H9 (cell line): ENCODE data around the gene MPP1. TPM values are rescaled to one million over a fixed set of nuclear protein-coding genes. Genes with fewer than 3 reads are reported as not detected.

Experiments
- DNase-seq: peaks from one replicate; pipeline ENCODE4 v3.0.0-alpha.2; 2017
- H2AFZ ChIP-seq: one replicate; pipeline ENCODE4 v1.6.1; 2013; ENCODE audit warnings: mild to moderate bottlenecking, low read length, control low read depth, moderate library complexity
- H2AK5ac ChIP-seq: 2 replicates; pipeline ENCODE4 v1.6.1; 2013; ENCODE audit warnings: low read length, control low read depth, mixed read lengths; ENCODE audit not compliant: insufficient read length
- H2BK120ac ChIP-seq: one replicate; pipeline ENCODE4 v1.6.1; 2013; ENCODE audit warnings: low read depth, mild to moderate bottlenecking, low read length, control low read depth, inconsistent platforms; ENCODE audit not compliant: poor library complexity, severe bottlenecking
- H2BK12ac ChIP-seq: 2 replicates; pipeline ENCODE4 v1.6.1; 2013; ENCODE audit warnings: low read length, control low read depth, mixed read lengths, low read depth; ENCODE audit not compliant: insufficient read length
- H2BK15ac ChIP-seq: 2 replicates; pipeline ENCODE4 v1.6.1; 2013; ENCODE audit warnings: low read depth, low read length, control low read depth
- H2BK20ac ChIP-seq: one replicate; pipeline ENCODE4 v1.6.1; 2013; ENCODE audit warnings: low read depth, mild to moderate bottlenecking, low read length, control low read depth, inconsistent platforms; ENCODE audit not compliant: poor library complexity, severe bottlenecking
- H2BK5ac ChIP-seq: 2 replicates; pipeline ENCODE4 v1.6.1; 2013; ENCODE audit warnings: low read length, control low read depth, mixed read lengths; ENCODE audit not compliant: insufficient read length
- H3K14ac ChIP-seq: 2 replicates; pipeline ENCODE4 v1.6.1; 2013; ENCODE audit warnings: low read length, control low read depth; ENCODE audit not compliant: insufficient read depth
- H3K18ac ChIP-seq: 2 replicates; pipeline ENCODE4 v1.6.1; 2013; ENCODE audit warnings: low read depth, mild to moderate bottlenecking, mixed read lengths, low read length, control low read depth; ENCODE audit not compliant: insufficient read length
- H3K23ac ChIP-seq: 2 replicates; pipeline ENCODE4 v1.6.1; 2013; ENCODE audit warnings: low read length, control low read depth, mixed read lengths, low read depth; ENCODE audit not compliant: insufficient read length
- H3K23me2 ChIP-seq: 2 replicates; pipeline ENCODE4 v1.6.1; 2013; ENCODE audit warnings: low read depth, mild to moderate bottlenecking, mixed read lengths, low read length, control low read depth; ENCODE audit not compliant: insufficient read length, poor library complexity, severe bottlenecking
- H3K27ac ChIP-seq: 2 replicates; pipeline ENCODE4 v1.5.1; 2013; ENCODE audit warnings: low read length, control low read depth, mixed read lengths, low read depth; ENCODE audit not compliant: insufficient read length
- H3K27me3 ChIP-seq: 2 replicates; pipeline ENCODE4 v1.6.1; 2013; ENCODE audit warnings: low read length, control low read depth, inconsistent platforms; ENCODE audit not compliant: insufficient read depth
- H3K4ac ChIP-seq: 2 replicates; pipeline ENCODE4 v1.6.1; 2013; ENCODE audit warnings: low read depth, mild to moderate bottlenecking, control low read depth, inconsistent platforms, low read length, moderate library complexity
- H3K4me1 ChIP-seq: 2 replicates; pipeline ENCODE4 v1.6.1; 2013; ENCODE audit warnings: low read length, control low read depth, inconsistent platforms; ENCODE audit not compliant: insufficient read depth
- H3K4me2 ChIP-seq: 2 replicates; pipeline ENCODE4 v1.6.1; 2013; ENCODE audit warnings: low read length, control low read depth, mixed read lengths; ENCODE audit not compliant: insufficient read length, insufficient read depth
- H3K56ac ChIP-seq: 2 replicates; pipeline ENCODE4 v1.6.1; 2013; ENCODE audit warnings: low read depth, mild to moderate bottlenecking, mixed read lengths, low read length, control low read depth; ENCODE audit not compliant: insufficient read length
- H3K79me1 ChIP-seq: 2 replicates; pipeline ENCODE4 v1.6.1; 2013; ENCODE audit warnings: low read depth, mild to moderate bottlenecking, moderate library complexity, low read length, control low read depth, inconsistent platforms; ENCODE audit not compliant: insufficient read depth, poor library complexity, severe bottlenecking
- H3K79me2 ChIP-seq: 2 replicates; pipeline ENCODE4 v1.6.1; 2013; ENCODE audit warnings: low read length, control low read depth, inconsistent platforms; ENCODE audit not compliant: insufficient read depth
- H3K9ac ChIP-seq: 2 replicates; pipeline ENCODE4 v1.6.1; 2013; ENCODE audit warnings: low read length, control low read depth, mixed read lengths; ENCODE audit not compliant: insufficient read length; ENCODE audit errors: extremely low read depth
- H3K9me3 ChIP-seq: one replicate; pipeline ENCODE4 v1.6.1; 2013; ENCODE audit warnings: low read depth, low read length, inconsistent platforms; ENCODE audit not compliant: control insufficient read depth
- H3T11ph ChIP-seq: one replicate; pipeline ENCODE4 v1.6.1; 2013; ENCODE audit warnings: mild to moderate bottlenecking, low read length, control low read depth, inconsistent platforms
- H4K20me1 ChIP-seq: one replicate; pipeline ENCODE4 v1.6.1; 2013; ENCODE audit not compliant: control insufficient read depth, insufficient read length, insufficient read depth
- H4K5ac ChIP-seq: 2 replicates; pipeline ENCODE4 v1.6.1; 2013; ENCODE audit warnings: low read depth, mild to moderate bottlenecking, mixed read lengths, low read length, control low read depth; ENCODE audit not compliant: insufficient read length
- H4K8ac ChIP-seq: replicated peaks from 2 replicates; pipeline ENCODE4 v1.6.1; 2013; ENCODE audit warnings: low read length, control low read depth, mixed read lengths, low read depth; ENCODE audit not compliant: insufficient read length
- H4K91ac ChIP-seq: 2 replicates; pipeline ENCODE4 v1.6.1; 2013; ENCODE audit warnings: low read depth, mild to moderate bottlenecking, moderate library complexity, mixed read lengths, low read length, control low read depth; ENCODE audit not compliant: insufficient read length
- H3K27ac Mint-ChIP-seq, 3 experiments: 2 replicates in 2 of 3; 3 replicates in 1 of 3; pipeline ENCODE4 v1.8.0; 2020 to 2021; ENCODE audit warnings: mixed read lengths in 3 of 3, mild to moderate bottlenecking in 1 of 3, moderate library complexity in 1 of 3
- H3K27me3 Mint-ChIP-seq: 2 replicates; pipeline ENCODE4 v1.8.0; 2021; ENCODE audit warnings: low read depth, mild to moderate bottlenecking, moderate library complexity, mixed read lengths
- H3K36me3 Mint-ChIP-seq, 3 experiments: 2 replicates in 2 of 3; 3 replicates in 1 of 3; pipeline ENCODE4 v1.8.0; 2020 to 2021; ENCODE audit warnings: low read depth in 3 of 3, mixed read lengths in 3 of 3; ENCODE audit not compliant: insufficient read depth in 1 of 3
- H3K4me1 Mint-ChIP-seq, 2 experiments: 2 replicates each; pipeline ENCODE4 v1.8.0; 2020; ENCODE audit warnings: mixed read lengths in 2 of 2
- H3K4me3 Mint-ChIP-seq, 2 experiments: 2 replicates in 1 of 2; 3 replicates in 1 of 2; pipeline ENCODE4 v1.8.0; 2020 to 2021; ENCODE audit warnings: mild to moderate bottlenecking in 2 of 2, mixed read lengths in 2 of 2, moderate library complexity in 1 of 2
- H3K9me3 Mint-ChIP-seq, 2 experiments: 2 replicates in 1 of 2; 3 replicates in 1 of 2; pipeline ENCODE4 v1.8.0; 2020; ENCODE audit warnings: mild to moderate bottlenecking in 2 of 2, mixed read lengths in 2 of 2, moderate library complexity in 1 of 2
- WGBS: extraction: QIAGEN DNeasy Blood & Tissue Kit; methylation state at CpG from one replicate; pipeline ENCODE4 v1.1.7; 2013; ENCODE audit warnings: missing lambda C conversion rate, low lambda C conversion rate, mixed read lengths; ENCODE audit not compliant: insufficient read length; ENCODE audit errors: extremely low coverage; 5-methylcytosine and 5-hydroxymethylcytosine counted together
- total RNA-seq: library from RNA; stranded (reverse); gene quantifications from 2 replicates; pipeline ENCODE4 v1.2.1, GENCODE V29; 2021
- TF ChIP-seq, protein P1 (sequence below): fragments of 200-600 bp; sonication (generic); conservative IDR thresholded peaks from 3 replicates; pipeline ENCODE4 v1.8.0; 2021; ENCODE audit warnings: antibody characterized with exemption, mild to moderate bottlenecking

Gene MPP1
- total RNA-seq, 1 experiment from 2014 or later, result 17.9 TPM

DNA sequence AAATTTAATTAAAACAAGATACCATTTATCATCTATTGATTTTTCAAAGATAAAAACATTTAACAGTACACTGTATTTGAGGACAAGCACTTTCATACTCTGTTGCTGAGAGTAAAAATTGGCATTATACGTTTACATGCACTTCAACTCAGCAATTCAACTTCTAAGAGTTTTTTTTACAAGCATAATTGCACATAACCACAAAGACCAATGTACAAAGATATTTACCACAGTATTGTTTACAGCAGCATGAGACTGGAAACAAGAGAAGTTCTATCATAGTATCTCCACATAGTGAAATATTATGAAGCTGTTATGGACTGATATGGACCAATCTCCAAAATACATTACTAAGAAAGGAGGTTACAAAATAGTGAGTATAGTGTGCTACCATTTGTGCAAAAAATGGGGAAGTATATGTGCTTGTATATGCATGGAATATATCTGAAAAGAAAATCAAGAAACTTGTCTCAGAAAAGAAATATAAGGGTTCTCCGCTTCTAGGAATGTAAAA is 65.3 kb downstream of the MPP1 start:
- no peak for DNase-seq
- Histone ChIP-seq H3K79me2 (no peaks in the 10 kb centered on the region), H3K18ac (no peak overlapping the region), H4K5ac (no peak overlapping the region), H3K4me2 (no peak overlapping the region), H4K20me1 (no peaks in the 10 kb centered on the region), H2BK5ac (no peak overlapping the region), H3K56ac (no peak overlapping the region), H3K79me1 (no peaks in the 10 kb centered on the region), H3K23me2 (no peaks in the 10 kb centered on the region), H4K8ac (no peak overlapping the region), H3K4ac (no peak overlapping the region), H3T11ph (no peak overlapping the region), H3K23ac (no peak overlapping the region), H2BK12ac (no peak overlapping the region), H3K4me1 (no peaks in the 10 kb centered on the region), H4K91ac (no peak overlapping the region), H3K9me3 (peaks cover 30% of the 10 kb centered on the region), H2BK15ac (no peak overlapping the region), H2BK120ac (no peak overlapping the region), H2BK20ac (no peak overlapping the region), H3K27ac (no peak overlapping the region), H3K27me3 (no peaks in the 10 kb centered on the region; the same call in 1 of the 2 replicates), H2AFZ (no peak overlapping the region), H3K9ac (no peak overlapping the region), H3K14ac (no peak overlapping the region), H2AK5ac (no peak overlapping the region)
- peaks cover 5% of the 10 kb centered on the region for H3K27me3 Mint-ChIP-seq
- H3K4me1 Mint-ChIP-seq, result no peaks in the 10 kb centered on the region
- WGBS, result no CpG with 5 or more reads among the region's 2 CpGs
- TF ChIP-seq, protein P1, sequence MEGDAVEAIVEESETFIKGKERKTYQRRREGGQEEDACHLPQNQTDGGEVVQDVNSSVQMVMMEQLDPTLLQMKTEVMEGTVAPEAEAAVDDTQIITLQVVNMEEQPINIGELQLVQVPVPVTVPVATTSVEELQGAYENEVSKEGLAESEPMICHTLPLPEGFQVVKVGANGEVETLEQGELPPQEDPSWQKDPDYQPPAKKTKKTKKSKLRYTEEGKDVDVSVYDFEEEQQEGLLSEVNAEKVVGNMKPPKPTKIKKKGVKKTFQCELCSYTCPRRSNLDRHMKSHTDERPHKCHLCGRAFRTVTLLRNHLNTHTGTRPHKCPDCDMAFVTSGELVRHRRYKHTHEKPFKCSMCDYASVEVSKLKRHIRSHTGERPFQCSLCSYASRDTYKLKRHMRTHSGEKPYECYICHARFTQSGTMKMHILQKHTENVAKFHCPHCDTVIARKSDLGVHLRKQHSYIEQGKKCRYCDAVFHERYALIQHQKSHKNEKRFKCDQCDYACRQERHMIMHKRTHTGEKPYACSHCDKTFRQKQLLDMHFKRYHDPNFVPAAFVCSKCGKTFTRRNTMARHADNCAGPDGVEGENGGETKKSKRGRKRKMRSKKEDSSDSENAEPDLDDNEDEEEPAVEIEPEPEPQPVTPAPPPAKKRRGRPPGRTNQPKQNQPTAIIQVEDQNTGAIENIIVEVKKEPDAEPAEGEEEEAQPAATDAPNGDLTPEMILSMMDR, result no peak
- H3K4me3 Mint-ChIP-seq, result no peak overlapping the region
- H3K27ac Mint-ChIP-seq, result no peak overlapping the region
- peaks cover 71 to 85% of the 10 kb centered on the region in 2 experiments for H3K9me3 Mint-ChIP-seq
- H3K36me3 Mint-ChIP-seq, result peaks cover 0 to 2% (median 0%) of the 10 kb centered on the region in 3 experiments; a peak in 3 of 7 replicates
